NCI-H1105 treated with DMSO at 0.1 percent for 48 hours (cell line): ENCODE measurements around the gene P4HA2.

Experiments
- DNase-seq: peaks from one replicate; lab custom pipeline; 2025; lab: John Stamatoyannopoulos, UW

The P4HA2 gene

GRCh38 chr5:132223861-132224260 is 3.8 kb downstream of the P4HA2 start:
- no peak for DNase-seq

DNA sequence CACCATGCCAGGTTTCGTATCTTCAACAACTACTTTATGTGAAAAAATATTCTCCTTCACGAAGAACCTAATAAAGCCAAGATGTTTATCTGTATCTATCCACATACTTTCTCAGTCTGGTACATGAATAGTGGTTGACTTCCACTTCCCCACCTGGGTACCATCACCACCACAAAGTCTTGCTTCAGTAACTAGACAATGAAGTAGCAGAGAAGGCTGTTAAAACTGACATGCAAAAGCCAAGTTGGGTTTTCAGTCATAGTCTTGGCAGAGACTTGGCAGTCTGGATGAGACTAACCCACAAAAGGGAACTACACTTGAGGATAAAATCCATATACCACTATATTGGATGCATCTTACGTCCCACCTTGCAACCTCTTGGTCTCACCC is 5.0 kb downstream of the P4HA2 start:
- DNase-seq, result no peak

DNA sequence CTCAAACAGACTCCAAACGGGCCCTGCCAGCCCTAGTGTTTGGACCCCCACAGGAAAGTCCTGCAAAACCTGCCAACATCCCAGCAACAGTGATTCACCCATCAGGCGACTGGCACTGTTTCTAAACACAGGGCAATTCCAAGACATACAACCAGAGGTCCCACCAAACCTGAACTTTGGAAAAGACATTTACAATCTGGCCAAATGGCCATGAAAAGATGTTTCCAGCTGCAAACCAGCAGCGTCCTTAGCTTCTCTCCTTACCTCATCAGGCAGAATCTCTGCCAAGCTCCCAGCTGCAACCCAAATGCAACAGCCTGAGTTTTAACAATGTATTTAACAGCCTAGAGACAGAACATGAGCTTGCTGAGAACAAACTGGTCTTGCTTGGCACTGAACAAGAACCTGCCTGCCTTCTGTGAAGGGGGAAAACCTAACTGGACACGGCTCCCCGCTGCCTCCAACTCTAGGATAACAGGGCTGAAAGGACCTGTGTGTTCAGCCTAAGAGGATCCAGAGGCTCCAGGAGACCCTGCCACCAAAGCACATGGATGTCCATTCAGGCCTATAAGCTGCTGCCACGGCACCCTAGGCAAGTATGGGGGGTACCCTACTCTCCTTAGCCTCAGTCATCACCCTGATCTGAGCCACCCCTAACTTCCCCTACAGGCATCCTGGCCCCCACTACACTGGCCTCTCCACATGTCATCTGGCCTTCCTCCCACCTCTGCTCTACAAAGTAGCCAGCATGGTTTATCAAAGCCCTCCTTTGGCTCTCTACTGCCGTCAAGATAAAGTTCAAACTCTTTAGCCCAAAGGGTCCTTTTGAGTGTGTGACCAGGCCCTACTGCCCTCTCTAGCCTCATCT is 5.6 kb downstream of the P4HA2 start:
- DNase-seq, result no peak

DNA sequence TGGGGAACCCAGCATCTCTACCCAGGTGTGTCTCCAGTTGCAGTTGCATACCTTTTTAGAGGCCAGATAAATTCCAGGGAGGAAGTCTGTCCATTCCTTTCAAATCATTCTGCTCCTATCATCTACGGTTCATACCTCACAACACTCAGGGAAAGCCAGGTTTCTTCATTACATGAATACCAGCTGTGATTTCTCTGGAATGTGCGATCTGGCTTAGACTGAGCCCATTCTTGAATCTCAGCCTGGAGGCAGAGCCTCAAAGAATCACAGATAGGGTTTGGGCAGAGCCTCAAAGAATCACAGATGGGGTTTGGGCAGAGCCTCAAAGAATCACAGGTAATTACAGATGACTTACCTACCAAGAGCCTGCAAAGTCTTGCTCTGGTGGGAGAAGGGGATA is 7.2 kb downstream of the P4HA2 start:
- no peak for DNase-seq

DNA sequence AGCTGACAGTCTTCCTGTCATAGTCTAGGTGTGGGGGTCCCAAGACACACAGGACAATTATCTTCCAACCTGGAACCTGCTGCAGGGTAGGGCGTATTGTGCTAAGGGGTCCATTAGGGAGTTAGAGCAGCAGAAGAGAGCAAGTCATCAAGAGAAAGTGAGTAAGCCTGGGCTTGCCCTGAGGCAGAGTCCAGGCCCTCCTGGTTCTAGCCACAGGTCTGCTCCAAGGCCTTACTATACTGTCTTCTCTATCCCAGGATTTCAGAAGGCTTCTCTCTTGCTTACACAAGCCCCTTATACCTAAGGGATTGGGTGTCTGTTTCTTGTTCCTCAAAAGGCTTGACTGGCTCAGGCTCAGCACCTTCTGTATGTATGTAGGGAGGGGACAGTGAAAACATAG is 7.7 kb downstream of the P4HA2 start:
- no peak for DNase-seq

- DNase-seq, result no peak
Observed at GRCh38 chr5:132219289-132219970, 8.2 kb downstream of the P4HA2 start.

GRCh38 chr5:132218321-132218720 is 9.3 kb downstream of the P4HA2 start:
- DNase-seq, result no peak

GRCh38 chr5:132215329-132215728 is 12.3 kb downstream of the P4HA2 start:
- DNase-seq, result no peak

GRCh38 chr5:132214491-132214890 is 13.2 kb downstream of the P4HA2 start:
- DNase-seq, result no peak

- DNase-seq, result no peak
Observed at GRCh38 chr5:132213666-132214065, 14.0 kb downstream of the P4HA2 start.

DNA sequence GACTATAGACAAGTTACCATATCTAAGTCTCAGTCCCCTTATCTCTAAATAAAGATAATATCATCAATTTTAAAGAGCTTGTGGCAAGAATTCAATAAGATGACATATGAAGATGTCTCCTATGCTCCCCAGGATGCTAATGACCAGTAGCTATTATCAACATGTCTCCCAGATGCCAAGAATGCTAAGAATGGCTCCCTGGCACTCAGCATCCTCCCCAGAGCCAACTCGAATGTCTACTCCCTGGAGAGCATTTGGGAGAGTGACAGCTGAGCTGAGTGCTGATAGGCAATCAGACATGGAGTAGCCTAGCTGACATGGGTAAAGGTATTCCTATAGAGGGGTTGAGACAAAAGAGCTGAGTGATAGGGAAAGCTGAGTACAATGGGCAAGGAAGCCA is 15.9 kb downstream of the P4HA2 start:
- no peak for DNase-seq

DNA sequence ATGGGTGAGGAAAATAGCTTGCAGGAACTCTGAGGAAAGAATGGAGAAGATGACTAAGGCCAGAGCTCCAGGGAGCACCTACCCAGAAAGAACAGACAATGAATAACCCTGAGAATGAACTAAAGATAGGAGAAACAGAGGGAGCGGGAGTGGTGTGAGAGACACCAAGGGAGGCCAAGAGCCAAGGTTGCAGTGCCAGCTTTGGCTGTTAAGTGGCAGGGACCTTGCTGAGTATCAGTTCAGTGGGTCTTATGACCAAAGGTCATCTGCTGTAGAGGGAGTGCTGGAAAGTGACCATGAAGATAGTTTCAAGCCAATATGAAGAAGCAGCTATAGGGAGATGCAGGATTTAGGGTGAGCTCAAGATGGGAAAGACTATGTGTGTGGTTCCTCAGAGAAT is 16.7 kb downstream of the P4HA2 start:
- DNase-seq, result no peak

GRCh38 chr5:132209901-132210545 is 17.6 kb downstream of the P4HA2 start:
- DNase-seq, result no peak

GRCh38 chr5:132209131-132209530 is 18.5 kb downstream of the P4HA2 start:
- DNase-seq, result no peak

- no peak for DNase-seq
Observed at GRCh38 chr5:132207778-132208177, 19.9 kb downstream of the P4HA2 start.

GRCh38 chr5:132206782-132207181 is 20.9 kb downstream of the P4HA2 start:
- no peak for DNase-seq

DNA sequence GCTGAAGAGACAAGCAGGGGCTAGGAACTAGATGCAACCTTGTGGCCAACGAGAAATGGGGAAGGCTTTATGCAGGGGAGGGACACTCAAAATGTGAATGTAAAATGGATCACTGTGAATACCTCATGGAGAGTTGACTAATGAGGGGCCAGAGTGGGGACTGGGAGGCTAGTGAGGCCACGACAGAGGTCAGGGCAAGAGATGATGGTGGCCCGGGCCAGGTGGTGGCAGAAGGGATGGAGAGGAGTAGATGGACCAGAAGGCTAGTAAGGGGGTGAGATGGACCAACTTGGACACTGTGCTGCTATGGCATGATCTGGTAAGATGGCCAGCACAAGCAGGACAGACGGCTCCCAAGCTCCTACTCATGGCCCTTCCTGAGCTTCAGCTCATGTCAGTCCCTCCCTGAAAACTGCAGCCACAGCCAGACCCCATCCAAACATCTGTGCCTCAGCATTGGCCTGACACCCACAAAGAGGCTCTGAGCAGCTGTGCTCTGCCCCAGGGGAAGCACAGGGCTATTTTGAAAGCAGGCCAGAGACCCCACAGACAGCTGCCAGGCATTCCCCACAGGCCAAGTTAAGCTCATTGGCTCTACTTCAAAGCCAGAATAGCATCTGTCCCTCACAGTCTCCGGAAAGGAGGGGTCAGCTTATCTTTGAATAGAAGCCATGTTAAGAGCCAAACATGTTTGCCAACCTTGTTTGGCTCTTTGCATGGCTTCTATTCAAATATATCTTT is 22.1 kb downstream of the P4HA2 start:
- DNase-seq, result no peak

GRCh38 chr5:132204371-132205135 is 23.1 kb downstream of the P4HA2 start:
- DNase-seq, result no peak

GRCh38 chr5:132203916-132204315 is 23.7 kb downstream of the P4HA2 start:
- DNase-seq, result no peak

GRCh38 chr5:132203464-132203818 is 24.2 kb downstream of the P4HA2 start:
- no peak for DNase-seq

DNA sequence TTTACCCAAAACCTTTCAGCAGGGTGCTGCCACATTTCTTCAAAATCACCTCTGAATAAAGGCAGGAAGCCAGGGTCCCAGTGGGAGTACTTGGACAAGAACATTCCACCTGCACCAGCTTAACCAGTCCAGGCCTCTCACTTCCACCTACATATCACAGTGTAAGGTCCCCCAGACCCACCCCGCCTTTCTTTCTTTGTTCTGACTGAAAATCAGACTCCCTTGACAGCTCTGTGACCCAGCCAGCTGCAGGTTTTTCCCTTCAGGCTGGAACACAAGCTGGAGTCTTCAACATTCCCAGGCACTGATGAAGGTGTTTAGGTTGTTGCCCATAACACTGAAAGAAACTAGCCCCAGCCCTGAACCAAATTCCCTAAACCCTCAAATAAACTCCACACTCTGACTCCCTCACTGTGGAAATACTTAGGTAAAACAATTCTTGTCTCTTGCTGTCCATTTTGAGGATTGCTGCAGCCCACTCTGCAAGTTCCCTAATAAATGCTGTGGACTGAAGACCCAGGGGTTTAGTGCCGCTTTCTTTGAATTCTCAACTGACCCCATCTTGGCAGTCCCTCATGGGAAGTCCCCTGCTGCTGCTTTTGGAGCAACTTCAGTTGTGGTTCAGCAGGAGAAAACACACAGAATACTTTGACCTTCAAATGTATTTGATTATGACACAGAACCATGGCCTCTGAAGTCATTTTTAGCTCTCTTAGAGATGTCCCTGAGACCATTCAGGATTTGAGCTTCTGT is 24.8 kb downstream of the P4HA2 start:
- DNase-seq, result no peak
